Brain microvascular endothelial cell (primary cell): ENCODE measurements around the gene IVNS1ABP.

Source experiments
- DNase-seq: peaks from one replicate; pipeline ENCODE4 v3.0.0-alpha.2; 2020
- H3K27ac ChIP-seq: fragments of 250-450 bp; sonication (Bioruptor Pico); 2 replicates; pipeline ENCODE4 v1.5.1; 2020; ENCODE audit warnings: mild to moderate bottlenecking, moderate library complexity
- H3K27me3 ChIP-seq: fragments of 250-450 bp; sonication (Bioruptor Pico); replicated peaks from 2 replicates; pipeline ENCODE4 v1.5.1; 2020; ENCODE audit warnings: mild to moderate bottlenecking
- H3K36me3 ChIP-seq: fragments of 250-450 bp; sonication (Bioruptor Pico); replicated peaks from 2 replicates; pipeline ENCODE4 v1.5.1; 2020; ENCODE audit warnings: mild to moderate bottlenecking
- H3K4me3 ChIP-seq: 2 replicates; pipeline ENCODE4 v1.5.1; 2011; ENCODE audit warnings: low read depth, mild to moderate bottlenecking, control low read depth, low read length, moderate library complexity
- in situ Hi-C: cut with HindIII; loops from 2 replicates; pipeline ENCODE4 v1.10.0; 2017; ENCODE audit warnings: low sequenced_read_pairs, low pct_ligation_motif_present
- TF ChIP-seq, protein P1 (sequence below): IDR thresholded peaks from 2 replicates; pipeline ENCODE4 v1.5.1; 2011; ENCODE audit warnings: low read depth, mild to moderate bottlenecking, moderate library complexity, low read length, control low read depth, inconsistent platforms; ENCODE audit errors: missing control alignments

Gene IVNS1ABP

GRCh38 chr1:185293967-185294542 lies 23.0 kb downstream of the IVNS1ABP start:
- H3K36me3 ChIP-seq, result peaks cover 29% of the 10 kb centered on the region
- no peak overlapping the region for H3K4me3 ChIP-seq
- in situ Hi-C loops, result no loop called here
- no peak overlapping the region for H3K27ac ChIP-seq
- no peaks in the 10 kb centered on the region for H3K27me3 ChIP-seq
- DNase-seq, result no peak
- TF ChIP-seq, protein P1, sequence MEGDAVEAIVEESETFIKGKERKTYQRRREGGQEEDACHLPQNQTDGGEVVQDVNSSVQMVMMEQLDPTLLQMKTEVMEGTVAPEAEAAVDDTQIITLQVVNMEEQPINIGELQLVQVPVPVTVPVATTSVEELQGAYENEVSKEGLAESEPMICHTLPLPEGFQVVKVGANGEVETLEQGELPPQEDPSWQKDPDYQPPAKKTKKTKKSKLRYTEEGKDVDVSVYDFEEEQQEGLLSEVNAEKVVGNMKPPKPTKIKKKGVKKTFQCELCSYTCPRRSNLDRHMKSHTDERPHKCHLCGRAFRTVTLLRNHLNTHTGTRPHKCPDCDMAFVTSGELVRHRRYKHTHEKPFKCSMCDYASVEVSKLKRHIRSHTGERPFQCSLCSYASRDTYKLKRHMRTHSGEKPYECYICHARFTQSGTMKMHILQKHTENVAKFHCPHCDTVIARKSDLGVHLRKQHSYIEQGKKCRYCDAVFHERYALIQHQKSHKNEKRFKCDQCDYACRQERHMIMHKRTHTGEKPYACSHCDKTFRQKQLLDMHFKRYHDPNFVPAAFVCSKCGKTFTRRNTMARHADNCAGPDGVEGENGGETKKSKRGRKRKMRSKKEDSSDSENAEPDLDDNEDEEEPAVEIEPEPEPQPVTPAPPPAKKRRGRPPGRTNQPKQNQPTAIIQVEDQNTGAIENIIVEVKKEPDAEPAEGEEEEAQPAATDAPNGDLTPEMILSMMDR, result no peak

DNA sequence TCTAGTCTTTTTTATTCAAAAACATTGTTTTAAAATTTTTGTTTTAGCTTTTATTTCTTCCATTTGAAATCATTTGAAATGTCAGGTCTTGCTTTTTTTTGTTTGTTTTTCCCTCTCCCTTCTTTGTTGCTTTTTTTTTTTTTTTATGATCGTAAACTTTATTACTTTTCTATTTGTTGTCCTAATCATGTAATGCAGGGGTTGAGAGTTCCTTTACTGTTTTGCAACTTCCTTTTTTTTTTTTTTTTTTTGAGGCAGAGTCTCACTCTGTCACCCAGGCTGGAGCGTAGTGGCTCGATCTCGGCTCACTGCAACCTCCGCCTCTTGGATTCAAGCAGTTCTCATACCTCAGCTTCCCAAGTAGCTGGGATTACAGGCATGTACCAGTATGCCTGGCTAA lies 24.8 kb downstream of the IVNS1ABP start:
- in situ Hi-C loops, result no loop called here
- H3K36me3 ChIP-seq, result peaks cover 14% of the 10 kb centered on the region
- no peak for DNase-seq
- no peak overlapping the region for H3K4me3 ChIP-seq
- TF ChIP-seq, protein P1, result no peak
- no peak overlapping the region for H3K27ac ChIP-seq
- no peaks in the 10 kb centered on the region for H3K27me3 ChIP-seq

GRCh38 chr1:185291652-185292051 lies 25.4 kb downstream of the IVNS1ABP start:
- TF ChIP-seq, protein P1, result no peak
- Histone ChIP-seq H3K36me3 (peaks cover 11% of the 10 kb centered on the region), H3K4me3 (no peak overlapping the region), H3K27ac (no peak overlapping the region), H3K27me3 (no peaks in the 10 kb centered on the region)
- in situ Hi-C loops, result no loop called here
- DNase-seq, result no peak

DNA sequence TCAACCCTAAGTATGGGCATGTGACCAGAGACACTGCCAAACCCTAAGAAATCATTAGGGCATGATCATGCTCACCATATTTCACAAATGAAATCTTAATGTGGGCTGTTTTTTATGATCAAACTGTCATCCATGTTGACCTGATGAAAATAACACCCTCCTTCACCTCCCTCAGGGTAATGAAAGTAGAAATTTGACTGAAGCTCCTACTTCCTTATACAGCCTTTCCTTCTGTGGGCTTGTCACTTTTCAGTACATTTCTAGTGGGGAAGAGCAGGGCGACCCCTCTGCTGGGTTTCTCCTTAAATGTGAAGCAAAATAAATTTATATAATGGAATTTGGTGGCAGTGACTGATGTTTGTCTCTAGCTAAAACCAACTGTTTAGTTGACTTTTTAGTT lies 25.9 kb downstream of the IVNS1ABP start:
- H3K27me3 ChIP-seq, result no peaks in the 10 kb centered on the region
- peaks cover 7% of the 10 kb centered on the region for H3K36me3 ChIP-seq
- H3K4me3 ChIP-seq, result no peak overlapping the region
- H3K27ac ChIP-seq, result no peak overlapping the region
- TF ChIP-seq, protein P1, result no peak
- no peak for DNase-seq
- in situ Hi-C loops, result no loop called here

DNA sequence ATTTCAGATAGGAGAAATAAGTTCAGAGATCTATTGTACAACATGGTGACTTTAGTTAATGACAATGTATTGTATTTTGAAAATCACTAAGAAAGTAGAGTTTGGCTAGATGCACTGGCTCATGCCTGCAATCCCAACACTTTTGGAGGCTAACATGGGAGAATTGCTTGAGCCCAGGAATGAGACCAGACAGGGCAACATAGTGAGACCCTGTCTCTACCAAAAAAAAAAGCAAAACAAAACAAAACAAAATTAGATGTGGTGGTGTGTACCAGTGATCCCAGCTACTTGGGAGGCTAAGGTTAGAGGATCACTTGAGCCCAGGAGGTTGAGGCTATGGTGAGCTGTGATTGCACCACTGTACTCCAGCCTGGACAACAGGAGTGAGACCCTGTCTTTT lies 27.2 kb downstream of the IVNS1ABP start:
- Histone ChIP-seq H3K27me3 (no peaks in the 10 kb centered on the region), H3K27ac (no peak overlapping the region), H3K36me3 (peaks cover under 1% of the 10 kb centered on the region), H3K4me3 (no peak overlapping the region)
- DNase-seq, result no peak
- in situ Hi-C loops, result no loop called here
- TF ChIP-seq, protein P1, result no peak

- Histone ChIP-seq H3K4me3 (no peak overlapping the region), H3K27me3 (no peaks in the 10 kb centered on the region), H3K36me3 (no peaks in the 10 kb centered on the region), H3K27ac (no peak overlapping the region)
- in situ Hi-C loops, result no loop called here
- DNase-seq, result no peak
- TF ChIP-seq, protein P1, result no peak
Measured at GRCh38 chr1:185288435-185288834, 28.6 kb downstream of the IVNS1ABP start.
